ENCODE measurements around the gene DCAF5. TPM values are rescaled to one million over a fixed set of nuclear protein-coding genes. Genes with fewer than 3 reads are reported as not detected.
"Not testable (repeated sequence)": the region's sequence is repeated elsewhere in the genome, so short reads cannot be mapped to it uniquely, and the experiment has no call there.

The DCAF5 gene
- total RNA-seq, 1 donor from 2014 or later, result 92.5 TPM

DNA sequence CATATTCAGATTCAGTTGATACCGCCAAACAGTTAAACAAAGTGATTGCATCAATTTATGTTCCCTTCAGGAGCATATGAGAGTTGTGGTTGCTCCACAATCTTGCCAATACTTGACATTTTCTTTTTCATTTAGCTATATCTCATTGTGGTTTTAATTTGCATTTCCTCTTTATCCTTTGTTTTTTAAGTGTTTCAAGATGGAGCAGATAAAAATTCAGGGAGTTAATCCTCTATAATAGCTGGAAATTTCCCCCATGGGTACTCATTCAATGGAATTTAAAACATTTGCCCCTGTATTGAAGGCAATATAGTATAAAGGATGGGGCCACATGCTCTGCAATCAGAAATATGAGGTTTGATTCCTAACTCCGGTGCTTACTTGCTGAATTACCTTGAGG lies 37.3 kb upstream of the DCAF5 start:
- Mint-ChIP-seq H3K27ac (no peak overlapping the region), H3K9me3 (ENCODE audit: low read depth) (no peaks in the 10 kb centered on the region), H3K27me3 (no peaks in the 10 kb centered on the region), H3K4me3 (ENCODE audit: low read depth) (no peak overlapping the region), H3K36me3 (ENCODE audit: insufficient read depth) (no peaks in the 10 kb centered on the region), H3K4me1 (ENCODE audit: low read depth) (peaks cover 12% of the 10 kb centered on the region)
- TF ChIP-seq, protein P1, sequence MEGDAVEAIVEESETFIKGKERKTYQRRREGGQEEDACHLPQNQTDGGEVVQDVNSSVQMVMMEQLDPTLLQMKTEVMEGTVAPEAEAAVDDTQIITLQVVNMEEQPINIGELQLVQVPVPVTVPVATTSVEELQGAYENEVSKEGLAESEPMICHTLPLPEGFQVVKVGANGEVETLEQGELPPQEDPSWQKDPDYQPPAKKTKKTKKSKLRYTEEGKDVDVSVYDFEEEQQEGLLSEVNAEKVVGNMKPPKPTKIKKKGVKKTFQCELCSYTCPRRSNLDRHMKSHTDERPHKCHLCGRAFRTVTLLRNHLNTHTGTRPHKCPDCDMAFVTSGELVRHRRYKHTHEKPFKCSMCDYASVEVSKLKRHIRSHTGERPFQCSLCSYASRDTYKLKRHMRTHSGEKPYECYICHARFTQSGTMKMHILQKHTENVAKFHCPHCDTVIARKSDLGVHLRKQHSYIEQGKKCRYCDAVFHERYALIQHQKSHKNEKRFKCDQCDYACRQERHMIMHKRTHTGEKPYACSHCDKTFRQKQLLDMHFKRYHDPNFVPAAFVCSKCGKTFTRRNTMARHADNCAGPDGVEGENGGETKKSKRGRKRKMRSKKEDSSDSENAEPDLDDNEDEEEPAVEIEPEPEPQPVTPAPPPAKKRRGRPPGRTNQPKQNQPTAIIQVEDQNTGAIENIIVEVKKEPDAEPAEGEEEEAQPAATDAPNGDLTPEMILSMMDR (IDR thresholded peaks at IDR 0.05; ENCODE audit: unreplicated experiment), result no peak
- no peak for DNase-seq (ENCODE audit: low spot score, unreplicated experiment)

DNA sequence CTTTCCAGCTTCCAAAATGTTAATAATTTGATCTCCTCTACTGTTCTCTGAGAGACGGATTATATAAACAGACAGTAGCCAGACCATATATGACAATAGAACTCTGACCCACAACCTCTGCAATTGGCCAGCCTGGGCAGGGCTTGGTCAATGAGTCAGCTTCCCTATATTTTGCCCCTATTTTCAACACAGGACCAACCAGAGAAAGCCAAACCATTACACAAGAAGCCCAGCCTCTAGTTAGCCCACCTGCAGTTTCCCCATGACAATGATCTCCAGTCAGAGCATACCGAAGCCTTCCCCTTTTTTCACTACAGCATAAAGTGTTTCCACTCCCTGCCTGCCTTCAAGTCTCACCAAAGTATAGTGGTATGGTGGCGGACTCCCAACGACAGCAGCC lies 30.8 kb upstream of the DCAF5 start:
- Mint-ChIP-seq H3K4me1 (ENCODE audit: low read depth) (peaks cover 2% of the 10 kb centered on the region), H3K4me3 (ENCODE audit: low read depth) (no peak overlapping the region), H3K9me3 (ENCODE audit: low read depth) (no peaks in the 10 kb centered on the region), H3K27ac (no peak overlapping the region), H3K36me3 (ENCODE audit: insufficient read depth) (no peaks in the 10 kb centered on the region), H3K27me3 (no peaks in the 10 kb centered on the region)
- no peak for DNase-seq (ENCODE audit: low spot score, unreplicated experiment)
- TF ChIP-seq, protein P1 (IDR thresholded peaks at IDR 0.05; ENCODE audit: unreplicated experiment), result no peak

DNA sequence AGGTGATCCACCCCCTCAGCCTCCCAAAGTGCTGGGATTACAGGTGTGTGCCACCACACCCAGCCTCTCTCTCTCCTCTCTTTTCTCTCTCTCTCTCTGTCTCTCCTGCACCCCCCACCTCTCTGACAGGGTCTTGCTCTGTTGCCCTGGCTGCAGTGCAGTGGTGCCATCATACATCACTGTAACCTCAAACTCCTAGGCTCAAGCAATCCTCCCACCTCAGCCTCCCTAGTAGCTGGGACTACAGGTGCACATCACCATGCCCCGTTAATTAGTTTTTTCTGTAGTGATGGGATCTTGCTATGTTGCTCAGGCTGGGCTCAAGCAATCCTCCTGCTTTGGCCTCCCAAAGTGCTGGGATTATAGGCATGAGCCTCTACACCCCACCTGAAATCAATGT lies 29.7 kb upstream of the DCAF5 start:
- H3K4me1 Mint-ChIP-seq (ENCODE audit: low read depth); H3K9me3 Mint-ChIP-seq (ENCODE audit: low read depth); DNase-seq (ENCODE audit: low spot score, unreplicated experiment); H3K36me3 Mint-ChIP-seq (ENCODE audit: insufficient read depth); H3K27me3 Mint-ChIP-seq; H3K4me3 Mint-ChIP-seq (ENCODE audit: low read depth): not testable (repeated sequence)
- H3K27ac Mint-ChIP-seq, result peak overlapping the region; percentile 7

DNA sequence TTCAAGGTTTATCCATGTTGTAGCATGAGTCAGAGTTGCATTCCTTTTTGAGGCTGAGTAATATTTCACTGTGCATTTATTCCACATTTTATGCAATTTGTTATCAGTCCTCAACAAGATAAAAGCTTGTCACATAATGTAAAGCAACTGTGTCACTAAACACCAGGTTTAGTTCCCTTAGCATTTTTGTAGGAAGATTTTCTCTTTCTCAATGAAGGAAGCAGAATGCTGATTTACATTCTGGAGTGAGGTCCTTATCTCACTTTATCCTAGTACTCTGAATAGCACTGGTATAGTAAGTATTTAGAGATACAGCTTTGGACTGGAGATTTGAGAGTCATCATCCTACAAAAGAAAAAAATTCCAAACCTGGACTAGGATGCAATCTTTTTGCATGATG lies 28.6 kb upstream of the DCAF5 start:
- H3K27ac Mint-ChIP-seq, result no peak overlapping the region
- no peaks in the 10 kb centered on the region for H3K27me3 Mint-ChIP-seq
- TF ChIP-seq, protein P1 (IDR thresholded peaks at IDR 0.05; ENCODE audit: unreplicated experiment), result no peak
- H3K4me3 Mint-ChIP-seq (ENCODE audit: low read depth), result no peak overlapping the region
- no peaks in the 10 kb centered on the region for H3K9me3 Mint-ChIP-seq (ENCODE audit: low read depth)
- no peaks in the 10 kb centered on the region for H3K36me3 Mint-ChIP-seq (ENCODE audit: insufficient read depth)
- no peaks in the 10 kb centered on the region for H3K4me1 Mint-ChIP-seq (ENCODE audit: low read depth)
- DNase-seq (ENCODE audit: low spot score, unreplicated experiment), result no peak

DNA sequence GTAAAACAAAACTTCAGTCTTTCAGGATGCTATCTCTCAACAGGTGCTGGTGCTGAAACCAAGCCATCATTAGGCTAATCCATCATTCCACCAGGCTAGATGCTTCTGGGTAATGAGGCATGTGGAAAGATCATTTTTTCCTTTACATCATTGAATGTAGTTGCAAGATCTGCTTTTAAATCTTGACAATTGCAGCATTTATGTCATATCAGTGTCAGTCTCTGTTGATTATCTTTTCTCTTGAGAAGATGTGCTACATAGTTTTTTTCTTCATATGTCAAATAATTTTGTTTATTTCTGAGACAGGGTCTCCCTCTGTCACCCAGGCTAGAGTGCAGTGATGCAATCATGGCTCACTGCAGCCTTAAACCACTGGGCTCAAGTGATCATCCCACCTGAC lies 22.2 kb upstream of the DCAF5 start:
- H3K27ac Mint-ChIP-seq, result no peak overlapping the region
- H3K4me1 Mint-ChIP-seq (ENCODE audit: low read depth), result no peaks in the 10 kb centered on the region
- no peaks in the 10 kb centered on the region for H3K27me3 Mint-ChIP-seq
- no peak overlapping the region for H3K4me3 Mint-ChIP-seq (ENCODE audit: low read depth)
- H3K36me3 Mint-ChIP-seq (ENCODE audit: insufficient read depth), result no peaks in the 10 kb centered on the region
- H3K9me3 Mint-ChIP-seq (ENCODE audit: low read depth), result no peaks in the 10 kb centered on the region
- no peak for DNase-seq (ENCODE audit: low spot score, unreplicated experiment)
- TF ChIP-seq, protein P1 (IDR thresholded peaks at IDR 0.05; ENCODE audit: unreplicated experiment), result no peak

DNA sequence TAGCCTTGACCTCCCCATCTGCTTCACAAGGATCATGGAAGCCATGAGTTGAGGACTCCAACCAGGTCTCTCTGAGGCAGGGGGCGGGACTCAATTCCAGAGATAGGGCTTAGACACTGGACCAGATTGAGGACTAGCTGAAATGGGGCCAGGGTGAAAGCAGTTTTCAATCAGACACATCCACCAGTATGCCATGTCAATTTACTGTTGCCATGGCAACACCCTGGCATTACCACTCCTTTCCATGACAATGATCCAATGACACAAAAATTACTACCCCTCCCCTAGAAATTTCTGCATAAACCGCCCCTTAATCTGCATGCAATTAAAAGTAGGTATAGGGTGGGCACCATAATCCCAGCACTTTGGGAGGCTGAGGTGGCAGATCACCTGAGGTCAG lies 18.6 kb upstream of the DCAF5 start:
- no peak for DNase-seq (ENCODE audit: low spot score, unreplicated experiment)
- H3K27me3 Mint-ChIP-seq, result no peaks in the 10 kb centered on the region
- H3K36me3 Mint-ChIP-seq (ENCODE audit: insufficient read depth), result no peaks in the 10 kb centered on the region
- H3K9me3 Mint-ChIP-seq (ENCODE audit: low read depth), result no peaks in the 10 kb centered on the region
- no peak overlapping the region for H3K4me3 Mint-ChIP-seq (ENCODE audit: low read depth)
- TF ChIP-seq, protein P1 (IDR thresholded peaks at IDR 0.05; ENCODE audit: unreplicated experiment), result no peak
- no peak overlapping the region for H3K27ac Mint-ChIP-seq
- H3K4me1 Mint-ChIP-seq (ENCODE audit: low read depth), result no peaks in the 10 kb centered on the region
